GM23248 (cell line): ENCODE data around the gene SLC13A3.

Source experiments
- EZH2 ChIP-seq: fragments of 200-600 bp; sonication (generic); IDR thresholded peaks from 2 replicates; pipeline ENCODE4 v1.6.1; 2018; ENCODE audit warnings: antibody characterized with exemption, mild to moderate bottlenecking; ENCODE audit not compliant: insufficient read depth, poor library complexity, severe bottlenecking
- EZH2phosphoT487 ChIP-seq: fragments of 200-600 bp; sonication (generic); IDR thresholded peaks from 2 replicates; pipeline ENCODE4 v1.6.1; 2018; ENCODE audit warnings: antibody characterized with exemption, moderate library complexity, mild to moderate bottlenecking, low read depth; ENCODE audit not compliant: insufficient read depth

DNA sequence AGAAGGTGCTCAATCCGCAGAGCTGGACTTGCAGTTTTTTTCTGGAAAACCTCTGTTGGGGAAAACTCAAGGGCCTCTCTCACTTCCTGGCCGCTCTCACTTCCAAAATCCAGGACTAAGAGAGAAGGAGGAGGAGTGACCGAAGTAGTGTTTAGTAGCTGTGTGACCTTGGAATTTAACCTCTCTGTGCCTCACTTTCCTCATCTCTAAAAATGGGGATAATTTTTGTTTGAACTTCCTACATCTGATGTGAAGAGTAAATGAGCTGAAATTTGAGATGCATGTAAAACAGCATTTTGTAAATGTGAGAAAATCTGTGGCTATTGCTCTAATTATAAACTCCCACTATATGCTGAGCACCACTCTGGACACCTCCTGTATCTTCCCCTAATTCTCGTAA, 5.1 kb downstream of the SLC13A3 start:
- no peak for TF ChIP-seq EZH2phosphoT487
- no peak for TF ChIP-seq EZH2
